K562 (cell line): ENCODE data around the gene CDC27. TPM values are rescaled to one million over a fixed set of nuclear protein-coding genes. Genes with fewer than 3 reads are reported as not detected.
"Not testable (repeated sequence)": the region's sequence is repeated elsewhere in the genome, so short reads cannot be mapped to it uniquely, and the experiment has no call there.

Experiments used
- ATAC-seq: fragments of 200-7000 bp; cut with Tn5 transposase; 3 replicates; pipeline ENCODE4 v1.9.1; 2020; ENCODE audit warnings: moderate library complexity
- BruUV-seq: library from RNA; stranded (reverse); fragments of 400-500 nt; replicated peaks from 2 replicates; lab custom pipeline; 2021; lab: Mats Ljungman, UMichigan
- CTCF ChIA-PET: fragments of 300-600 bp; formaldehyde crosslinking; extraction: SDS; loops from one replicate; lab custom pipeline; 2021; ENCODE audit warnings: low intra/inter-chr PET ratio; lab: Yijun Ruan, JAX
- POLR2A ChIA-PET: fragments of 300-600, 350-650 bp; sonication (Branson Sonifier 250); formaldehyde crosslinking; extraction: SDS; loops from one replicate; lab custom pipeline; 2021; ENCODE audit warnings: antibody characterized with exemption, inconsistent platforms; lab: Yijun Ruan, JAX
- DNase-seq, 4 experiments: peaks; one replicate each; pipeline versions ENCODE4 v3.0.0 to v3.0.0-alpha.2; 2011 to 2018; ENCODE audit warnings: low spot score in 3 of 4, mixed read lengths in 3 of 4; ENCODE audit errors: extremely low read depth in 1 of 4
- FAIRE-seq: peaks from 2 replicates; lab custom pipeline; 2011; peaks lifted over from hg19 to GRCh38; lab: Jason Lieb, UNC
- H2AFZ ChIP-seq: 2 replicates; pipeline ENCODE4 v1.6.0; 2011; ENCODE audit warnings: low read depth, low read length, control low read depth, inconsistent platforms
- H3K27ac ChIP-seq: fragments of 200-600 bp; 3 replicates; pipeline ENCODE4 v1.8.0; 2011; ENCODE audit warnings: low read depth, mild to moderate bottlenecking, control low read depth, inconsistent platforms, low read length, moderate library complexity, mixed read lengths; ENCODE audit errors: extremely low read depth
- H3K27me3 ChIP-seq, 2 experiments: fragments of 300-600 bp in 1 of 2; 2 replicates in 1 of 2; 3 replicates in 1 of 2; pipeline versions ENCODE4 v1.6.0 to v1.8.0; 2011; ENCODE audit warnings: inconsistent platforms in 2 of 2, low read length in 2 of 2, mild to moderate bottlenecking in 1 of 2, mixed read lengths in 1 of 2, moderate library complexity in 1 of 2; ENCODE audit not compliant: control insufficient read depth in 2 of 2, insufficient read depth in 2 of 2
- H3K36me3 ChIP-seq: fragments of 300-600 bp; 3 replicates; pipeline ENCODE4 v1.8.0; 2011; ENCODE audit warnings: mild to moderate bottlenecking, low read length, inconsistent platforms; ENCODE audit not compliant: control insufficient read depth, insufficient read depth
- H3K4me1 ChIP-seq, 2 experiments: fragments of 200-600 bp in 1 of 2; replicated peaks in 1 of 2; 2 replicates in 1 of 2; 3 replicates in 1 of 2; pipeline versions ENCODE4 v1.5.1 to v1.8.0; 2011; ENCODE audit warnings: inconsistent platforms in 2 of 2, low read length in 2 of 2, mild to moderate bottlenecking in 1 of 2, mixed read lengths in 1 of 2, moderate library complexity in 1 of 2; ENCODE audit not compliant: control insufficient read depth in 2 of 2, insufficient read depth in 2 of 2
- H3K4me2 ChIP-seq: 2 replicates; pipeline ENCODE4 v1.6.1; 2011; ENCODE audit warnings: low read length, control low read depth, inconsistent platforms, mixed read lengths; ENCODE audit not compliant: insufficient read depth
- H3K4me3 ChIP-seq: fragments of 200-600 bp; sonication (generic), shearing (Covaris generic); 2 replicates; pipeline ENCODE4 v1.5.1; 2016; ENCODE audit warnings: control low read depth, inconsistent platforms
- H3K79me2 ChIP-seq: fragments of 200-600 bp; 3 replicates; pipeline ENCODE4 v1.8.0; 2011; ENCODE audit warnings: low read length, inconsistent platforms; ENCODE audit not compliant: control insufficient read depth, insufficient read depth
- H3K9ac ChIP-seq, 2 experiments: 2 replicates each; pipeline versions ENCODE4 v1.6.0 to v1.6.1; 2011; ENCODE audit warnings: low read depth in 2 of 2, low read length in 2 of 2, control low read depth in 1 of 2, inconsistent platforms in 1 of 2, mild to moderate bottlenecking in 1 of 2, mixed read lengths in 1 of 2; ENCODE audit not compliant: insufficient read depth in 1 of 2
- H3K9me1 ChIP-seq: one replicate; pipeline ENCODE4 v1.6.0; 2011; ENCODE audit warnings: inconsistent platforms, mild to moderate bottlenecking, low read length, moderate library complexity; ENCODE audit not compliant: control insufficient read depth, insufficient read depth
- H3K9me3 ChIP-seq: replicated peaks from 2 replicates; pipeline ENCODE4 v1.5.1; 2011; ENCODE audit warnings: low read depth, low read length, inconsistent platforms; ENCODE audit not compliant: control insufficient read depth, insufficient read depth
- H4K20me1 ChIP-seq: replicated peaks from 2 replicates; pipeline ENCODE4 v1.6.1; 2011; ENCODE audit warnings: low read length, inconsistent platforms, mixed read lengths; ENCODE audit not compliant: control insufficient read depth, insufficient read depth
- ARNT ChIP-seq, 2 experiments: fragments of 450-650 bp; IDR thresholded peaks; 2 replicates each; pipeline ENCODE4 v1.6.1; 2016; ENCODE audit warnings: mild to moderate bottlenecking in 1 of 2
- BCOR ChIP-seq: fragments of 450-650 bp; IDR thresholded peaks from 2 replicates; pipeline ENCODE4 v1.6.1; 2016
- COPS2 ChIP-seq: fragments of 450-650 bp; conservative IDR thresholded peaks from 2 replicates; pipeline ENCODE4 v1.6.1; 2016; ENCODE audit warnings: mild to moderate bottlenecking, moderate library complexity
- FOXK1 ChIP-seq: sonication (generic); formaldehyde crosslinking; IDR thresholded peaks from 2 replicates; pipeline ENCODE4 v1.8.0; 2022; ENCODE audit warnings: missing genetic modification reagents, mild to moderate bottlenecking, borderline replicate concordance
- SIN3A ChIP-seq, 2 experiments: fragments of 150-350 bp in 1 of 2; IDR thresholded peaks; 2 replicates each; pipeline ENCODE4 v1.6.1; 2011 to 2016; ENCODE audit warnings: borderline replicate concordance in 2 of 2, low read depth in 2 of 2, low read length in 2 of 2, mild to moderate bottlenecking in 2 of 2, moderate library complexity in 2 of 2; ENCODE audit not compliant: control insufficient read depth in 1 of 2
- SRSF3 ChIP-seq: fragments of 200-400 bp; formaldehyde crosslinking; IDR thresholded peaks from 2 replicates; pipeline ENCODE4 v1.6.1; 2016; ENCODE audit warnings: mild to moderate bottlenecking, low read length, moderate library complexity; ENCODE audit not compliant: insufficient read depth
- ZNF436 ChIP-seq: fragments of 250-450, 450-650 bp; sonication (Bioruptor Pico); formaldehyde crosslinking; IDR thresholded peaks from 2 replicates; pipeline ENCODE4 v1.7.0; 2020; ENCODE audit warnings: mild to moderate bottlenecking
- WGBS: fragments of 100-300 bp; shearing (Covaris generic); methylation state at CpG from one replicate; pipeline ENCODE4 v1.1.6; 2016; ENCODE audit warnings: low coverage, mixed read lengths; ENCODE audit not compliant: insufficient coverage; ENCODE audit errors: missing lambda C conversion rate; 5-methylcytosine and 5-hydroxymethylcytosine counted together
- in situ Hi-C: fragments of 300-500 bp; cut with MboI; formaldehyde crosslinking; loops from 4 replicates; pipeline ENCODE4 v1.15.0; 2018; ENCODE audit warnings: inconsistent platforms, mixed read lengths
- intact Hi-C: fragments of 100-400 bp; cut with micrococcal nuclease; formaldehyde crosslinking; loops from 2 replicates; pipeline ENCODE4 v1.14.2; 2022
- polyA plus RNA-seq, 8 experiments: library from polyadenylated mRNA; depleted of rRNA in 4 of 8; stranded (reverse) in 5 of 8; unstranded in 3 of 8; fragments of >200 nt; fragmentation: Nextera tagmentation in 2 of 8; fragmentation: Illumina TruSeq in 1 of 8; extraction: Ambion mirVana in 2 of 8; extraction: Trizol in 1 of 8; gene quantifications; 2 replicates each; pipeline versions ENCODE4 v1.2.1 to v1.2.3, GENCODE V29; 2011 to 2014; ENCODE audit warnings: inconsistent platforms in 1 of 8, missing spikeins in 1 of 8
- total RNA-seq, 7 experiments: library from RNA; depleted of rRNA in 6 of 7; stranded (reverse); fragments of >200 nt in 6 of 7; fragmentation: Illumina TruSeq in 2 of 7; extraction: Trizol in 2 of 7; gene quantifications; 2 replicates each; pipeline versions ENCODE4 v1.2.1 to v1.2.3, GENCODE V29; 2011 to 2021; ENCODE audit warnings: low replicate concordance in 1 of 7
- TF ChIP-seq, protein P1 (sequence below): sonication (generic); IDR thresholded peaks from 2 replicates; pipeline ENCODE4 v1.6.1; 2016
- TF ChIP-seq, protein P2 (sequence below): IDR thresholded peaks from 2 replicates; pipeline ENCODE4 v1.6.1; 2014; ENCODE audit warnings: antibody characterized with exemption
- TF ChIP-seq, protein P3 (sequence below): fragments of 250-450 bp; sonication (Bioruptor Pico); IDR thresholded peaks from 2 replicates; pipeline ENCODE4 v1.5.0; 2021; ENCODE audit warnings: mild to moderate bottlenecking, moderate library complexity

CDC27 gene
- total and polyA plus RNA-seq, 9 of the 15 experiments (the other 6 are each of a cell fraction or from before 2014, with no cell fraction given) = 28.6 to 155 (median 94.1) TPM

DNA sequence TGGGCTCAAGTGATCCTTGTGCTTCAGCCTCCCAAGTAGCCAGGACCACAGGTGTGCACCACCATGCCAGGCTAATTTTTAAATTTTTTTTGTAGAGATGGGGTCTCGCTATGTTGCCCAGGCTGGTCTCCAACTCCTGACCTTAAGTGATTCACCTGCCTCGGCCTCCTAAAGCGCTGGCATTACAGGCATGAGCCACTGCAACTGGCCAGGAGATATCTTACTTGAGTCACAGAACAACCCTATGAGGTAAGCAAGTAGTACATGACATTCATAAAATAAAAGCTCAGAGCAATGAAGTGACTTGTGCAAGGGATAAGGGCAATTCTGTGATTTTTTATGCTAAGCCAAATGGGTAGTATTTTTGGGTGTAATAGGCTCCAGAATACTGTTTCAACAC is 57.3 kb downstream of the CDC27 start:
- Histone ChIP-seq H4K20me1 (no peaks in the 10 kb centered on the region), H3K4me1 (no peaks in the 10 kb centered on the region), H3K36me3 (peaks cover 71% of the 10 kb centered on the region), H3K9me3 (no peaks in the 10 kb centered on the region), H3K9me1 (no peaks in the 10 kb centered on the region), H3K9ac (no peak overlapping the region), H3K79me2 (no peaks in the 10 kb centered on the region), H3K4me2 (no peak overlapping the region), H3K27me3 (no peaks in the 10 kb centered on the region), H3K4me3 (no peak overlapping the region), H2AFZ (no peak overlapping the region), H3K27ac (no peak overlapping the region)
- ATAC-seq (no peak), FAIRE-seq (no peak), DNase-seq (no peak)
- no TSS peak for BruUV-seq
- POLR2A ChIA-PET = interaction anchor here (1.1 to 4.0 kb wide), 4 partner anchors 10 to 24 kb away, joined by 3 to 17 read pairs (median 3); no protein-coding TSS in a partner anchor
- CTCF ChIA-PET = no interaction called here
- TF ChIP-seq, protein P1, sequence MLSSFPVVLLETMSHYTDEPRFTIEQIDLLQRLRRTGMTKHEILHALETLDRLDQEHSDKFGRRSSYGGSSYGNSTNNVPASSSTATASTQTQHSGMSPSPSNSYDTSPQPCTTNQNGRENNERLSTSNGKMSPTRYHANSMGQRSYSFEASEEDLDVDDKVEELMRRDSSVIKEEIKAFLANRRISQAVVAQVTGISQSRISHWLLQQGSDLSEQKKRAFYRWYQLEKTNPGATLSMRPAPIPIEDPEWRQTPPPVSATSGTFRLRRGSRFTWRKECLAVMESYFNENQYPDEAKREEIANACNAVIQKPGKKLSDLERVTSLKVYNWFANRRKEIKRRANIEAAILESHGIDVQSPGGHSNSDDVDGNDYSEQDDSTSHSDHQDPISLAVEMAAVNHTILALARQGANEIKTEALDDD = no peak
- no peak for TF ChIP-seq COPS2
- TF ChIP-seq ARNT (IDR thresholded peaks at IDR 0.05) = no peak
- TF ChIP-seq, protein P2, sequence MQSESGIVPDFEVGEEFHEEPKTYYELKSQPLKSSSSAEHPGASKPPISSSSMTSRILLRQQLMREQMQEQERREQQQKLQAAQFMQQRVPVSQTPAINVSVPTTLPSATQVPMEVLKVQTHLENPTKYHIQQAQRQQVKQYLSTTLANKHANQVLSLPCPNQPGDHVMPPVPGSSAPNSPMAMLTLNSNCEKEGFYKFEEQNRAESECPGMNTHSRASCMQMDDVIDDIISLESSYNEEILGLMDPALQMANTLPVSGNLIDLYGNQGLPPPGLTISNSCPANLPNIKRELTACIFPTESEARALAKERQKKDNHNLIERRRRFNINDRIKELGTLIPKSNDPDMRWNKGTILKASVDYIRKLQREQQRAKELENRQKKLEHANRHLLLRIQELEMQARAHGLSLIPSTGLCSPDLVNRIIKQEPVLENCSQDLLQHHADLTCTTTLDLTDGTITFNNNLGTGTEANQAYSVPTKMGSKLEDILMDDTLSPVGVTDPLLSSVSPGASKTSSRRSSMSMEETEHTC = no peak
- TF ChIP-seq BCOR = no peak
- no peak for TF ChIP-seq ZNF436 (CRISPR knock-in tag)
- no peak for TF ChIP-seq SIN3A (IDR thresholded peaks at IDR 0.05; ENCODE audit: borderline replicate concordance in 2 of 2, control insufficient read depth in 1 of 2, low read depth in 2 of 2, low read length in 2 of 2)
- no peak for TF ChIP-seq SRSF3
- TF ChIP-seq, protein P3, sequence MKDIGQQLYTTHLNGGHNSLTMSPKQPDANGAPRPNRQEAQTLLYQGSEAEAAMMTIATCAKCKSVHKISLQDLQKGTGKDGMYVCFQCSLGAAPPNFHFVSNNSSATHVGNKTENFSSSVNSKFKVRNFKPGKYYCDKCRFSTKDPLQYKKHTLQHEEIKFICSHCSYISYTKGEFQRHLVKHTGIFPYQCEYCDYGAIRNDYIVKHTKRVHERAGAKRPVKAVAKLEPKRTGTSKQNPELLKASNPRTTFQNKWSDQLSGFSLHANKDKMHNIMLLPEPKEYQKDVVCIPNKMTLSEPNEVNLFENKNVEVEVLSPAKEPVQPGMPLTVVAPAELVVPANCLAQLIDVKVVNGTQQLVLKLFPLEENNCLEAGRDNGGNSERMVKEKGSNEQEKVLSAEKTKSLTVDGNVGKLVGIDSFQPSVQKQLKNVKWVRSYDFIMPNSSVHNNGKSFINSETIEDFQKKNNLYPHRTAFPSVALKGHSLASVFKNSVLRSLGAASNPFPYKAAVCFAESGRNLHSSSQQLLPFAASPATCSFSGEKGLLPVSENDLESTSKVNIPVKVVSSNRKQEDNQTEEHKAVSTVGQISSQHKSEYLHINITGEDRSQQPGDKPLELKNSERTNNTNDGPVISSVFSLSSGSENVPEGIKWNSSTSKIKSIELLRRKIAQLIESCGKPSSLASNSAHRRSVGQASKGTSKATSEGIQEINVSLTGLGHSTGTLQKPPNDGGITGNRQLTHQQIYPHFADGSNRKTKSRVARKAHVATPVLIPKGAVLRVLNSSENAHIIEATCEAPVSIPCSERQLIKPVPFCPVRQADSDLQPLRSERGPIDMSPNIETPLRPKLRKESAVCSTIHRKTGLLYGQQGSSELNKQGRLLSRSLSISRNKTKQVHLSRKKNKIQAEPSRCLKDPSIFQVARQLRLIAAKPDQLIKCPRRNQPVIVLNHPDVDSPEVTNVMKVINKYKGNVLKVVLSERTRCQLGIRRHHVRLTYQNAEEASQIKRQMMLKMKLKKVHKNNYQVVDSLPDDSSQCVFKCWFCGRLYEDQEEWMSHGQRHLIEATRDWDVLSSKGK (CRISPR knock-in tag) = no peak
- no peak for TF ChIP-seq FOXK1 (CRISPR knock-in tag)
- intact Hi-C loops (no loop called here), in situ Hi-C loops (no loop called here)
- WGBS = 100% methylated on average over 1 of the region's 3 CpGs

DNA sequence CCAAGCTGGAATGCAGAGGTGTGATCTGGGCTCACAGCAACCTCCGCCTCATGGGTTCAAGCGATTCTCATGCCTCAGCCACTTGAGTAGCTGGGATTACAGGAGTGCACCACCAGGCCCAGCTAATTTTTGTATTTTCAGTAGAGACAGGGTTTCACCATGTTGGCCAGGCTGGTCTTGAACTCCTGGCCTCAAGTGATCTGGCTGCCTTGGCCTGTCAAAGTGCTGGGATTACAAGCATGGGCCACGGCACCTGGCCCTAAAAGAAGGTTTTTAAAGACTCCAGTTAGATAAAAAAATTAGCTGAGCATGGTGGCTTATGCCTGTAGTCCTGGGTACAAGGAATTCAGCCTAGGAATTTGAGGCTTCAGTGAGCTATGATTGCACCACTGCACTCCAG is 62.3 kb downstream of the CDC27 start:
- H3K4me3 ChIP-seq, H3K9me1 ChIP-seq, H3K9me3 ChIP-seq, CTCF ChIA-PET, H3K27ac ChIP-seq, in situ Hi-C loops, H3K27me3 ChIP-seq, H3K79me2 ChIP-seq, FAIRE-seq, H3K9ac ChIP-seq, H3K4me1 ChIP-seq, intact Hi-C loops, ATAC-seq, BruUV-seq, H3K4me2 ChIP-seq, H4K20me1 ChIP-seq, H2AFZ ChIP-seq, DNase-seq: not testable (repeated sequence)
- WGBS = 95% methylated on average over 3 of the region's 3 CpGs
- POLR2A ChIA-PET = interaction anchor here (1.0 kb wide), 1 partner anchor 10 kb away, joined by 4 read pairs; no protein-coding TSS in a partner anchor
- peaks cover 74% of the 10 kb centered on the region; the same call in 2 of the 3 replicates for H3K36me3 ChIP-seq
